Lung (tissue), 4 donors: Measurements from ENCODE around the gene FCGR3B. TPM values are rescaled to one million over a fixed set of nuclear protein-coding genes. Genes with fewer than 3 reads are reported as not detected.

Source experiments
- polyA plus RNA-seq, 2 donors: library from polyadenylated mRNA; stranded (reverse); fragments of 200-250 nt; gene quantifications; one replicate each; pipeline ENCODE4 v1.2.1, GENCODE V29; 2013
- total RNA-seq, 2 donors: library from RNA; depleted of rRNA in 1 of 2; stranded (reverse); fragments of >200 nt in 1 of 2; gene quantifications; one replicate each; pipeline ENCODE4 v1.2.1, GENCODE V29; 2014 to 2021
- donor health status: Bipolar disorder and iron deficiency.
- donor health status: healthy.
- donor health status: DM: yes; HTN: yes; CAD: no.

FCGR3B gene
- total and polyA plus RNA-seq, 4 donors, result 1.8 to 79.0 (median 12.8) TPM

Other genes with a start within 250 kb of the FCGR3B start
- 10 to 100 TPM; 83.7 to 94.9 TPM for gene FCGR2A, start 125.7 kb downstream of the FCGR3B start, total RNA-seq
- gene FCGR2A, start 125.7 kb downstream of the FCGR3B start, polyA plus RNA-seq, result 100 to 1,000 TPM in 1 of 2 donors, 10 to 100 TPM in 1; 37.6 to 204 TPM
- gene HSPA6, start 106.6 kb downstream of the FCGR3B start, total RNA-seq, result 10 to 100 TPM; 11.7 to 42.5 TPM
- 10 to 100 TPM; 21.1 to 29.3 TPM for gene HSPA6, start 106.6 kb downstream of the FCGR3B start, polyA plus RNA-seq
- 100 to 1,000 TPM in 1 of 2 donors, 10 to 100 TPM in 1; 33.3 to 110 TPM for gene FCGR3A, start 81.4 kb downstream of the FCGR3B start, total RNA-seq
- 100 to 1,000 TPM in 1 of 2 donors, 10 to 100 TPM in 1; 27.1 to 211 TPM for gene FCGR3A, start 81.4 kb downstream of the FCGR3B start, polyA plus RNA-seq
- gene FCGR2B, start 32.0 kb upstream of the FCGR3B start, total RNA-seq, result 10 to 100 TPM in 1 of 2 donors, 1 to 10 TPM in 1; 6.8 to 12.3 TPM
- gene FCGR2B, start 32.0 kb upstream of the FCGR3B start, polyA plus RNA-seq, result 10 to 100 TPM in 1 of 2 donors, 1 to 10 TPM in 1; 9.0 to 12.0 TPM
- 1 to 10 TPM in 1 of 2 donors, under 1 TPM in 1; 0.25 to 3.9 TPM for gene FCRLA, start 76.1 kb upstream of the FCGR3B start, total RNA-seq
- gene FCRLA, start 76.1 kb upstream of the FCGR3B start, polyA plus RNA-seq, result 1 to 10 TPM in 1 of 2 donors, under 1 TPM in 1; 0.14 to 1.2 TPM
- under 1 TPM; 0.34 to 0.86 TPM for gene FCRLB, start 90.4 kb upstream of the FCGR3B start, total RNA-seq
- under 1 TPM; 0.59 to 0.90 TPM for gene FCRLB, start 90.4 kb upstream of the FCGR3B start, polyA plus RNA-seq
- 10 to 100 TPM; 19.4 to 60.1 TPM for gene DUSP12, start 118.6 kb upstream of the FCGR3B start, total RNA-seq
- 10 to 100 TPM; 15.0 to 27.1 TPM for gene DUSP12, start 118.6 kb upstream of the FCGR3B start, polyA plus RNA-seq
- gene ATF6, start 135.1 kb upstream of the FCGR3B start, total RNA-seq, result 10 to 100 TPM; 27.7 to 44.8 TPM
- 10 to 100 TPM in 1 of 2 donors, 1 to 10 TPM in 1; 4.3 to 17.6 TPM for gene ATF6, start 135.1 kb upstream of the FCGR3B start, polyA plus RNA-seq